ENCODE measurements around the gene PDLIM4.

PDLIM4 gene, protein sequence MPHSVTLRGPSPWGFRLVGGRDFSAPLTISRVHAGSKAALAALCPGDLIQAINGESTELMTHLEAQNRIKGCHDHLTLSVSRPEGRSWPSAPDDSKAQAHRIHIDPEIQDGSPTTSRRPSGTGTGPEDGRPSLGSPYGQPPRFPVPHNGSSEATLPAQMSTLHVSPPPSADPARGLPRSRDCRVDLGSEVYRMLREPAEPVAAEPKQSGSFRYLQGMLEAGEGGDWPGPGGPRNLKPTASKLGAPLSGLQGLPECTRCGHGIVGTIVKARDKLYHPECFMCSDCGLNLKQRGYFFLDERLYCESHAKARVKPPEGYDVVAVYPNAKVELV

DNA sequence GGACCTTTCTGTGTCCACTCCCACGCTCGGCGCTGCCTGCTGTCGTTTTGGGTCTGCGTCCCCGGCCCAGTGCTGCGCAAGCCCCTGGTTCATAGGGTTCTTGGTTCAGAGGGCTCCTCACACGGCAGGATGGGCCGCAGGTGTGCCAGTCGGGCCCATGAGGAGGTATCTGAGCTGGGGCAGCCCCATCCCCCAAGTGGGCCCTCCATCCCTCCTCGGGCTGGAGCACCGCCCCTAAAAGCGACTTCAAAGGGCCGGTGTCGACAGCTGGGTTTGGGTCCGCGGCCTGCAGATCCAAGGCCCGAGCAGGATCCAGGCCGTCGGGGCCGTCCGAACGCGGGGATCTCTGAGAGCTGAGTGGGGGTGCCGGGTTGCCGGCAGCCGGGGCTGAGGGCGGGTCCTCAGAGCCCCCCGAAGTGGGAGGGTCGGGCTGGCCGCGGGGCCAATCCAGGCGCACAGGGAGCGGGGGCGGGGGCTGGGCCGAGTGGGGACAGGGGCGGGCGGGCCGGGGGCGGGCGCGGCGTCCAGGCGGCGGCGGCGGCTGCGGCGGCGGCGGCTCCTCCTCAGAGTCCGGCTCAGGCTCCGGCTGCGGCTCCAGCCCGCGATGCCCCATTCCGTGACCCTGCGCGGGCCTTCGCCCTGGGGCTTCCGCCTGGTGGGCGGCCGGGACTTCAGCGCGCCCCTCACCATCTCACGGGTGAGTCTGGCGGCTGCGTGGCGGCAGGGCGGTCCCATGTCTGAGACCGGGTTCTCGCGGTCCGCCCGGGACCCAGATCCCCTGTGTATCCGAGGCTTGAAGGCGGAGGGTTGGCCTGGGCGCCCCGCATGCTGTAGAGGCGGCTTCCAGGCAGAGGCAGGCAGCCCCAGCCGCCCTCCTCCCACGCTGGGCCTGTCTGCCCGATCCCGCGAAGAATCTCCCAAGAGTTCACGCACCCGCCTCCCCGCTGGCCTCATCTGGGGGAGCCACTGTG lies at the start of gene PDLIM4:
PDLIM4 (plus strand) TSS at position 566 of the 971 bp plus-strand sequence; CDS start at position 605, 39 bp downstream.
- no peak for DNase-seq

DNA sequence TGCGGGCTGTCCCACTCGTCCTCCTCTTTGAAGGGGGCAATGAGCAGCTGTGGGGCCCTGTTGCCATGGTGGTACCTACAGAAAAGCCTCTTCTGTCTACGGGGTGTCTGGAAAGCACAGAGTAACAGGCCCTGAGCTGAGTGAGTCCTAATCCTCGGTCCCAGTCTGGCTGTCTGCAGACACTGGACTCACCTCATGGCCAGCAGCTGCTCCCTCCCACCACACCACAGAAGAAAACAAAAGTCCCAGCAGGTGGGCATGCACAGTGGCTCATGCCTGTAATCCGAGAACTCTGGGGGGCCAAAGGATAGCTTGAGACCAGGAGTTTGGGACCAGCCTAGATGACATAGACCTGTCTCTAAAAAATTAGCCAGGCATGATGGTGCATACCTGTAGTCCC lies 49.7 kb upstream of the PDLIM4 start:
- no peak for DNase-seq

- DNase-seq: no peak
These were observed 48.4 kb upstream of the PDLIM4 start for GRCh38 chr5:132209131-132209530.

GRCh38 chr5:132209901-132210545 lies 47.5 kb upstream of the PDLIM4 start:
- DNase-seq: no peak

GRCh38 chr5:132210944-132211343 lies 46.6 kb upstream of the PDLIM4 start:
- no peak for DNase-seq

GRCh38 chr5:132211787-132212186 lies 45.7 kb upstream of the PDLIM4 start:
- DNase-seq: no peak

- no peak for DNase-seq
These were observed 43.8 kb upstream of the PDLIM4 start for GRCh38 chr5:132213666-132214065.

- DNase-seq: no peak
These were observed 43.0 kb upstream of the PDLIM4 start for GRCh38 chr5:132214491-132214890.

DNA sequence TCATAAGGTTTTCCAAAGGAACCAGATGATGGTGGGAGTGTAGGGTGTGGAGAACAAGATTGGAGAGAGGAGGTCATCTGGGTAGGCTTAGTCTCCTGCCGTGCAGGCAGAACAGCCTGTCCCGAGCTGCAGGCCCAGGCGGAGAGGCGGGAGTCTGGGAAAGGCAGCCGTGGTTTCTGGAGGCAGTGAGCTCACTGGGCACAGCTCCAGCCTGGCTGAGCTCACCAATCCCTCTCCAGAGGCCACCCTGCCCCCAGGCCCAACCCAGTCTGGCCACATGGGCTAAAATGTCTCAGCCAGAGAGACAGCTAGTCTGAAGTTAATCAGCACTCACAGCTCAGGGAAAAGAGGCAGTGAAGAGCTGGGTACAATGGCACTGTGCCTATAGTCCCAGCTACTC lies 42.2 kb upstream of the PDLIM4 start:
- no peak for DNase-seq

- no peak for DNase-seq
These were observed 39.2 kb upstream of the PDLIM4 start for GRCh38 chr5:132218321-132218720.

- DNase-seq: no peak
These were observed 38.1 kb upstream of the PDLIM4 start for GRCh38 chr5:132219289-132219970.

- no peak for DNase-seq
These were observed 37.5 kb upstream of the PDLIM4 start for GRCh38 chr5:132219981-132220380.

- no peak for DNase-seq
These were observed 37.0 kb upstream of the PDLIM4 start for GRCh38 chr5:132220491-132220890.

DNA sequence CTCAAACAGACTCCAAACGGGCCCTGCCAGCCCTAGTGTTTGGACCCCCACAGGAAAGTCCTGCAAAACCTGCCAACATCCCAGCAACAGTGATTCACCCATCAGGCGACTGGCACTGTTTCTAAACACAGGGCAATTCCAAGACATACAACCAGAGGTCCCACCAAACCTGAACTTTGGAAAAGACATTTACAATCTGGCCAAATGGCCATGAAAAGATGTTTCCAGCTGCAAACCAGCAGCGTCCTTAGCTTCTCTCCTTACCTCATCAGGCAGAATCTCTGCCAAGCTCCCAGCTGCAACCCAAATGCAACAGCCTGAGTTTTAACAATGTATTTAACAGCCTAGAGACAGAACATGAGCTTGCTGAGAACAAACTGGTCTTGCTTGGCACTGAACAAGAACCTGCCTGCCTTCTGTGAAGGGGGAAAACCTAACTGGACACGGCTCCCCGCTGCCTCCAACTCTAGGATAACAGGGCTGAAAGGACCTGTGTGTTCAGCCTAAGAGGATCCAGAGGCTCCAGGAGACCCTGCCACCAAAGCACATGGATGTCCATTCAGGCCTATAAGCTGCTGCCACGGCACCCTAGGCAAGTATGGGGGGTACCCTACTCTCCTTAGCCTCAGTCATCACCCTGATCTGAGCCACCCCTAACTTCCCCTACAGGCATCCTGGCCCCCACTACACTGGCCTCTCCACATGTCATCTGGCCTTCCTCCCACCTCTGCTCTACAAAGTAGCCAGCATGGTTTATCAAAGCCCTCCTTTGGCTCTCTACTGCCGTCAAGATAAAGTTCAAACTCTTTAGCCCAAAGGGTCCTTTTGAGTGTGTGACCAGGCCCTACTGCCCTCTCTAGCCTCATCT lies 35.5 kb upstream of the PDLIM4 start:
- DNase-seq: no peak

- DNase-seq: no peak
These were observed 34.9 kb upstream of the PDLIM4 start for GRCh38 chr5:132222649-132223038.

- no peak for DNase-seq
These were observed 33.6 kb upstream of the PDLIM4 start for GRCh38 chr5:132223861-132224260.

GRCh38 chr5:132224716-132225115 lies 32.8 kb upstream of the PDLIM4 start:
- no peak for DNase-seq

DNA sequence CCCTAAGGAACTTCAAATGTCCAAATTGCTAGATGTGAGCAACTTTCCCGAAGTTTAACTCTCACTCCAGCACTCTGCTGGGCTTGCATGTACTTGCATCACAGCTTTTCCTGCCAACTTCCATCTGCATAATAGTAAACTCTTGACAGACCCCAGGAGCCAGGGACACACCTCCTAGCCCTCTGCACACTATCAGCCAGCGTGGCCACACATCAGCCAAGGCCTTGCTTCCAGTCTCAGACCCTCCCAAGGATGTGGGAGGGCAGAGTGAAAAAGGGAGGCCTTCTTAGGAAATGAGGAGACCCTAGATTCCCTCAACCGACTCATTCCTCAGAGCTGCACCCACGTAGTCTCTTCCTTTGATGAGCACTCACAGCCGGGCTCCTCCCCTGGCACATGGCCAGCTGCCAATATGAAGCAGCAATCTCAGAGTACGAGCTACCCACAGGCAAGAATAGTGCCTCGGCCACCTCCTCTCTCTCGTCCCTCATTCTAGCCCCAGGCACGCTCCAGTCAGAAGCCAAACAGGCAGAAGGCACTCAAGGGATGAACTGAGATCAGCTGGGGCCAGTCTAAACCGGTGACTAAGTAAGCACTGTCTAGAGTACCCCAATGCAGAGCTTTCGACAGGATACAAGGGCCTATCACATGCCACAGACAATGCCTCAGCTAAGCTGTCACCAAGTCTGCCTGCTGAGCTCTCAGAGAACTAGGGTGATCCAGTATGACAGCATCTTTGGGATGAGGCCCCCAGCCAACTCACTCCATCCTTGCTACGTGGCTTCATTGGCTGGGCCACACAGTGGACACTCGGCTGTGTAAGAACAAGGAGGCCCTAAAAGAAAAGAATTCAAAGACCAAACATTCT lies 32.1 kb upstream of the PDLIM4 start:
- DNase-seq: no peak

DNA sequence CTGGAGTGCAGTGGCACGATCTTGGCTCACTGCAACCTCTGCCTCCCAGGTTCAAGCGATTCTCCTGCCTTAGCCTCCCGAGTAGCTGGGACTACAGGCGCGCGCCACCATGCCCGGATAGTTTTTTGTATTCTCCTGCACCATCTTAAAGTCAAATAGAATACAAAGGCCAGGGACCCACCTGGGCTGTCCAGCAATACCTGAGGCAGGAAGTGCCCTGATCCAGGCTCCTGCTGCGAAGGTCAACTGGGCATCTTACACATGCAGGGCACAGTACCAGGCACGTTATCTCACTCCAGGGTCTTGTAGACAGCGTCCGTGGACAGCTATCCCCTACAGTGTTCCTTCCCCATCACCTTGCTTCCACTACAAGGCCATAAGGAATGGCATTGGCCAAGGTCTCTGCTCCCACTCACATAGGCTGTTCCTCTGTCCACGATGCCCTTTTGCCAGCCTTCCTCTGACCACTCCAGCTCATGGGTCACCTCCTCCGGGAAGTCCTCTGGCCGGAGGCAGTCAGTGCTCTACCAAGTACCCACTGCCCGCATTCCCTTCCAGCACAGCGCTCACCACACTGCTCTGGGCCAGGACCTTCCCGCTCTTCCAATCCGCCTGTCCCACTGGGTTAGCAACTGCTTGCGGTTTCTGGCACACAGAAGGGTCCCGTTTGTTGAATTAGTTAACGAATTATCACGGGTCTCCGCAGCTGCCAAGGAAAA lies 30.8 kb upstream of the PDLIM4 start:
- no peak for DNase-seq

DNA sequence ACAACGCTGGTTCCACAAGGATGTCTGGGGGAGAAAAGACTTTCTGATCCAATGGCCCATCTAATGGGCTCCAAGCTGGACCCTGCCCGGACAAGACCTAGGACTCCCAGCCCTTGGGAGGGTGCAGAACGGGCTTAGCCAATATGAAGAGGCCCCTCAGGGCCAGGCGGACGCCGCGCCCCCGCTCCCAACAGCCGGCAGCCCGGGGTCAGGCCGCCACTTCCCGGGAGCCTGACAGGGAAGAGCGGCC lies 30.3 kb upstream of the PDLIM4 start:
- DNase-seq: no peak

Measured in activated CD4-positive, CD25-positive, alpha-beta regulatory T cell (primary cell).